ENCODE data around the gene SH3BP1.
A peak's percentile ranks its signal among the peaks of the same experiment; 100 is the strongest.
"Not testable (repeated sequence)": the region's sequence is repeated elsewhere in the genome, so short reads cannot be mapped to it uniquely, and the experiment has no call there.

Gene SH3BP1

GRCh38 chr22:37677493-37677974 lies 38.1 kb downstream of the SH3BP1 start:
- DNase-seq = no peak

- no peak for DNase-seq
These were observed 38.9 kb downstream of the SH3BP1 start for GRCh38 chr22:37678372-37678771.

- no peak for DNase-seq
These were observed 40.2 kb downstream of the SH3BP1 start for GRCh38 chr22:37679670-37680069.

GRCh38 chr22:37680191-37680851 lies 40.9 kb downstream of the SH3BP1 start:
- no peak for DNase-seq

GRCh38 chr22:37681001-37681424 lies 41.5 kb downstream of the SH3BP1 start:
- DNase-seq = no peak

- no peak for DNase-seq
These were observed 42.1 kb downstream of the SH3BP1 start for GRCh38 chr22:37681556-37682049.

GRCh38 chr22:37684803-37685615 lies 45.5 kb downstream of the SH3BP1 start:
- no peak for DNase-seq

GRCh38 chr22:37686002-37686982 lies 46.8 kb downstream of the SH3BP1 start, which contains the start of gene NOL12:
TSS of gene NOL12 (plus strand) at chr22:37686343. CDS start at chr22:37686393, 50 bp downstream.
- DNase-seq = peak; percentile 98

- DNase-seq = no peak
These were observed 50.9 kb downstream of the SH3BP1 start for GRCh38 chr22:37690407-37690806.

GRCh38 chr22:37690901-37691504 lies 51.5 kb downstream of the SH3BP1 start:
- no peak for DNase-seq

GRCh38 chr22:37692627-37693285 lies 53.3 kb downstream of the SH3BP1 start:
- DNase-seq = no peak

GRCh38 chr22:37694131-37694530 lies 54.7 kb downstream of the SH3BP1 start:
- not testable (repeated sequence) for DNase-seq

- DNase-seq = not testable (repeated sequence)
These were observed 56.8 kb downstream of the SH3BP1 start for GRCh38 chr22:37696260-37696656.

GRCh38 chr22:37696657-37697537 lies 57.4 kb downstream of the SH3BP1 start, which contains the start of gene TRIOBP:
TSS of gene TRIOBP (plus strand) at chr22:37697048. CDS start at chr22:37701366, 4,318 bp downstream.
- DNase-seq = peak; percentile 81

- DNase-seq = no peak
These were observed 58.0 kb downstream of the SH3BP1 start for GRCh38 chr22:37697538-37697835.

GRCh38 chr22:37701141-37701786 lies 61.8 kb downstream of the SH3BP1 start:
- DNase-seq = no peak

GRCh38 chr22:37703906-37704305 lies 64.4 kb downstream of the SH3BP1 start:
- no peak for DNase-seq

GRCh38 chr22:37704645-37705044 lies 65.2 kb downstream of the SH3BP1 start:
- no peak for DNase-seq

GRCh38 chr22:37705205-37705604 lies 65.7 kb downstream of the SH3BP1 start:
- DNase-seq = no peak
